Mucosa of rectum (tissue), 2 donors: ENCODE data around the gene FPR3.
"Not testable (repeated sequence)": the region's sequence is repeated elsewhere in the genome, so short reads cannot be mapped to it uniquely, and the experiment has no call there.

Source experiments
- H3K27ac ChIP-seq, 2 donors: one replicate each; pipeline ENCODE4 v1.7.0; 2013; ENCODE audit warnings: inconsistent platforms in 2 of 2, low read depth in 2 of 2, low read length in 2 of 2
- H3K27me3 ChIP-seq, 2 donors: one replicate each; pipeline ENCODE4 v1.7.0; 2013; ENCODE audit warnings: low read length in 2 of 2; ENCODE audit not compliant: control insufficient read depth in 2 of 2, insufficient read depth in 2 of 2
- H3K36me3 ChIP-seq, 2 donors: one replicate each; pipeline ENCODE4 v1.7.0; 2013; ENCODE audit warnings: low read length in 2 of 2; ENCODE audit not compliant: control insufficient read depth in 2 of 2, insufficient read depth in 2 of 2
- H3K4me1 ChIP-seq, 2 donors: one replicate each; pipeline ENCODE4 v1.7.0; 2013; ENCODE audit warnings: low read length in 2 of 2, mild to moderate bottlenecking in 1 of 2; ENCODE audit not compliant: control insufficient read depth in 2 of 2, insufficient read depth in 2 of 2
- H3K4me3 ChIP-seq, 2 donors: one replicate each; pipeline ENCODE4 v1.7.0; 2013; ENCODE audit warnings: low read length in 2 of 2
- H3K9ac ChIP-seq, 2 donors: one replicate each; pipeline ENCODE4 v1.7.0; 2013; ENCODE audit warnings: low read length in 2 of 2, low read depth in 1 of 2, mild to moderate bottlenecking in 1 of 2
- H3K9me3 ChIP-seq, 2 donors: one replicate each; pipeline ENCODE4 v1.7.0; 2013; ENCODE audit warnings: low read length in 2 of 2; ENCODE audit not compliant: control insufficient read depth in 2 of 2
- donor health status: healthy.
- donor health status: Normal muscosa, but diverticular disease.

The FPR3 gene

GRCh38 chr19:51761696-51762095, 33.3 kb upstream of the FPR3 start:
- Histone ChIP-seq H3K9me3 (no peaks in the 10 kb centered on the region), H3K4me3 (no peak overlapping the region), H3K4me1 (no peaks in the 10 kb centered on the region), H3K36me3 (no peaks in the 10 kb centered on the region), H3K27me3 (no peaks in the 10 kb centered on the region), H3K9ac (no peak overlapping the region), H3K27ac (no peak overlapping the region)

- H3K27ac ChIP-seq: no peak overlapping the region
Observed at GRCh38 chr19:51765086-51765485, 29.9 kb upstream of the FPR3 start.

GRCh38 chr19:51766461-51766860, 28.5 kb upstream of the FPR3 start:
- Histone ChIP-seq H3K4me1 (no peaks in the 10 kb centered on the region), H3K9ac (no peak overlapping the region), H3K36me3 (no peaks in the 10 kb centered on the region)

More at GRCh38 chr19:51765086-51765485, 29.9 kb upstream of the FPR3 start:
- Histone ChIP-seq H3K9me3 (no peaks in the 10 kb centered on the region), H3K4me1 (no peaks in the 10 kb centered on the region), H3K36me3 (no peaks in the 10 kb centered on the region), H3K9ac (no peak overlapping the region), H3K27me3 (no peaks in the 10 kb centered on the region), H3K4me3 (no peak overlapping the region)

GRCh38 chr19:51771376-51772130, 23.4 kb upstream of the FPR3 start:
- Histone ChIP-seq H3K27ac (peak overlapping the region in 1 of 2 donors; percentile 35), H3K27me3 (no peaks in the 10 kb centered on the region), H3K9ac (no peak overlapping the region), H3K36me3 (no peaks in the 10 kb centered on the region), H3K4me3 (no peak overlapping the region), H3K9me3 (no peaks in the 10 kb centered on the region), H3K4me1 (no peaks in the 10 kb centered on the region)

More at GRCh38 chr19:51766461-51766860, 28.5 kb upstream of the FPR3 start:
- Histone ChIP-seq H3K27me3 (no peaks in the 10 kb centered on the region), H3K4me3 (no peak overlapping the region), H3K27ac (no peak overlapping the region), H3K9me3 (no peaks in the 10 kb centered on the region)

DNA sequence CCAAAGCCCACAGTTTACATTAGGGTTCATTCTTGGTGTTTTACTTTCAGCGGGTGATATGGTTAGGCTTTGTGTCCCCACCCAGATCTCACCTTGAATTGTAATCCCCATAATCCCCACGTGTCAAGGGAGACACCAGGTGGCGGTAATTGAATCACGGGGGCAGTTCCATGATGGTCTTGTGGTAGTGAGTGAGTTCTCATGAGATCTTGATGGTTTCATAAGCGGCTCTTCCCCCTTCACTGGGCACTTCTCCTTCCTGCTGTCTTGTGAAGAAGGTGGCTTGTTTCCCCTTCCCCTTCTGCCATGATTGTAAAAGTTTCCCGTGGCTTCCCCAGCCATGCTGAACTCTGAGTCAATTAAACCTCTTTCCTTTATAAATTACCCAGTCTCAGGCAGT, 22.0 kb upstream of the FPR3 start:
- Histone ChIP-seq H3K27me3 (no peaks in the 10 kb centered on the region), H3K9ac (no peak overlapping the region), H3K4me1 (no peaks in the 10 kb centered on the region), H3K27ac (no peak overlapping the region), H3K4me3 (no peak overlapping the region), H3K36me3 (no peaks in the 10 kb centered on the region), H3K9me3 (no peaks in the 10 kb centered on the region)

GRCh38 chr19:51776561-51776960, 18.4 kb upstream of the FPR3 start:
- H3K9me3 ChIP-seq, H3K9ac ChIP-seq, H3K27ac ChIP-seq, H3K4me3 ChIP-seq, H3K36me3 ChIP-seq, H3K27me3 ChIP-seq, H3K4me1 ChIP-seq: not testable (repeated sequence)

GRCh38 chr19:51777570-51778462, 17.1 kb upstream of the FPR3 start:
- H3K27ac ChIP-seq: no peak overlapping the region
- H3K9ac ChIP-seq: peak overlapping the region; percentile 1 to 17
- no peaks in the 10 kb centered on the region for H3K36me3 ChIP-seq
- H3K4me3 ChIP-seq: peak overlapping the region in 1 of 2 donors; percentile 37
- H3K4me1 ChIP-seq: no peaks in the 10 kb centered on the region
- no peaks in the 10 kb centered on the region for H3K9me3 ChIP-seq
- no peaks in the 10 kb centered on the region for H3K27me3 ChIP-seq

GRCh38 chr19:51779181-51779580, 15.8 kb upstream of the FPR3 start:
- H3K4me1 ChIP-seq: no peaks in the 10 kb centered on the region
- no peak overlapping the region for H3K27ac ChIP-seq
- no peaks in the 10 kb centered on the region for H3K9me3 ChIP-seq
- no peak overlapping the region for H3K9ac ChIP-seq
- no peak overlapping the region for H3K4me3 ChIP-seq
- no peaks in the 10 kb centered on the region for H3K36me3 ChIP-seq
- no peaks in the 10 kb centered on the region for H3K27me3 ChIP-seq

- Histone ChIP-seq H3K36me3 (no peaks in the 10 kb centered on the region), H3K9ac (no peak overlapping the region), H3K4me1 (no peaks in the 10 kb centered on the region), H3K9me3 (no peaks in the 10 kb centered on the region), H3K27me3 (no peaks in the 10 kb centered on the region), H3K27ac (no peak overlapping the region), H3K4me3 (no peak overlapping the region)
Observed at GRCh38 chr19:51779703-51780102, 15.3 kb upstream of the FPR3 start.

DNA sequence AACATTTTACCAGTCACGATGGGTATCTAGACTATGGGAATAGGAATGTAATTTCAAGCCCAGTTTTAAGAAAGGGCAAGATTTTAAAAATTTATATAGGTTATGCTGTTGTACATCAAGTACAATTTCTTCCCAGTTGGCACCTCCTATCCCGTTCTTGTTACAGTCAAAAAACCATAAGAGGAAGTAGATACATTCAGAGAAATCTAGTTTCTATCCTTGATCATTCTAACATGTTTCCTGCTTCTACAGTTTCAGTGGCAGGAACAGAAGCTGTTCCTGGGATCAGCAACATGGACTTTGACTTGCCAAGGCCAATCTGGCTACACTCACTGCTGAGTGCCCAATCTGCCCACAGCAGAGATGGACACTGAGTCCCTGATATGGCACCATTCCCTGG, 14.7 kb upstream of the FPR3 start:
- Histone ChIP-seq H3K27me3 (no peaks in the 10 kb centered on the region), H3K27ac (no peak overlapping the region), H3K4me1 (no peaks in the 10 kb centered on the region), H3K9me3 (no peaks in the 10 kb centered on the region), H3K4me3 (no peak overlapping the region), H3K9ac (no peak overlapping the region), H3K36me3 (no peaks in the 10 kb centered on the region)
